Measurements from ENCODE around the gene MPST.

MPST gene

GRCh38 chr22:37012262-37012904 is 7.2 kb upstream of the MPST start:
- H3K4me3 ChIP-seq (ENCODE audit: low read depth, low read length): no peak overlapping the region
- no peak for TF ChIP-seq CTCF (IDR thresholded peaks at IDR 0.05; ENCODE audit: low read depth, low read length)
- no peak for TF ChIP-seq POLR2A (IDR thresholded peaks at IDR 0.05; ENCODE audit: extremely low read depth, insufficient read length)
- no peak for TF ChIP-seq MYC (IDR thresholded peaks at IDR 0.05; ENCODE audit: low read depth, low read length)
- TF ChIP-seq, protein P1, sequence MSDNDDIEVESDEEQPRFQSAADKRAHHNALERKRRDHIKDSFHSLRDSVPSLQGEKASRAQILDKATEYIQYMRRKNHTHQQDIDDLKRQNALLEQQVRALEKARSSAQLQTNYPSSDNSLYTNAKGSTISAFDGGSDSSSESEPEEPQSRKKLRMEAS (IDR thresholded peaks at IDR 0.05; ENCODE audit: low read depth, low read length): no peak
- no peak for DNase-seq (ENCODE audit: low read depth)

GRCh38 chr22:37012956-37013355 is 6.6 kb upstream of the MPST start:
- DNase-seq (ENCODE audit: low read depth): no peak
- H3K4me3 ChIP-seq (ENCODE audit: low read depth, low read length): no peak overlapping the region
- TF ChIP-seq CTCF (IDR thresholded peaks at IDR 0.05; ENCODE audit: low read depth, low read length): no peak
- TF ChIP-seq, protein P1 (IDR thresholded peaks at IDR 0.05; ENCODE audit: low read depth, low read length): no peak
- no peak for TF ChIP-seq MYC (IDR thresholded peaks at IDR 0.05; ENCODE audit: low read depth, low read length)
- TF ChIP-seq POLR2A (IDR thresholded peaks at IDR 0.05; ENCODE audit: extremely low read depth, insufficient read length): no peak

DNA sequence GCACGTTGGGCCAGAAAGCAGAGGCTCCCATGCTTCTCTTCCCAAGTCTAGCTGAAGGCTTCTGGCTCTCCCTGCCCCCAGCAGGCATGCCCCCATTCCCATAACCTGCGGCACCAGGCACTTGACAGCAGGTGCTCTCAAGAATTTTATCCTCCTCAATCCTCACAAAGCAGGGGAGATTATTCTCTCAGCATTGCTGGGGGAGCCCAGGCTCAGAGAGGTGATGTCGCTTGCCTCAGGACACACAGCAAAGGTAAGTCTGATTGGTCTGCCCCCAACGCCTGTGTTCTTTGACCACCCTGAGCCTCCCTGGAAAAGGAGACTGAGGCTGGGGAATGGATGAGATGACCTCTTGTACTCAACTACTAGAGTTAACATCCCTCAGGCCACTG is 5.1 kb upstream of the MPST start:
- H3K4me3 ChIP-seq (ENCODE audit: low read depth, low read length): no peak overlapping the region
- DNase-seq (ENCODE audit: low read depth): no peak
- TF ChIP-seq, protein P1 (IDR thresholded peaks at IDR 0.05; ENCODE audit: low read depth, low read length): no peak
- no peak for TF ChIP-seq CTCF (IDR thresholded peaks at IDR 0.05; ENCODE audit: low read depth, low read length)
- TF ChIP-seq POLR2A (IDR thresholded peaks at IDR 0.05; ENCODE audit: extremely low read depth, insufficient read length): no peak

- H3K4me3 ChIP-seq (ENCODE audit: low read depth, low read length): no peak overlapping the region
- no peak for TF ChIP-seq MYC (IDR thresholded peaks at IDR 0.05; ENCODE audit: low read depth, low read length)
- TF ChIP-seq POLR2A (IDR thresholded peaks at IDR 0.05; ENCODE audit: extremely low read depth, insufficient read length): no peak
- no peak for TF ChIP-seq CTCF (IDR thresholded peaks at IDR 0.05; ENCODE audit: low read depth, low read length)
- TF ChIP-seq, protein P1 (IDR thresholded peaks at IDR 0.05; ENCODE audit: low read depth, low read length): no peak
- no peak for DNase-seq (ENCODE audit: low read depth)
Measured at GRCh38 chr22:37014835-37015586, 4.5 kb upstream of the MPST start.

GRCh38 chr22:37015587-37015878 is 4.0 kb upstream of the MPST start:
- DNase-seq (ENCODE audit: low read depth): no peak
- no peak overlapping the region for H3K4me3 ChIP-seq (ENCODE audit: low read depth, low read length)
- TF ChIP-seq POLR2A (IDR thresholded peaks at IDR 0.05; ENCODE audit: extremely low read depth, insufficient read length) (no peak), MYC (IDR thresholded peaks at IDR 0.05; ENCODE audit: low read depth, low read length) (no peak), CTCF (IDR thresholded peaks at IDR 0.05; ENCODE audit: low read depth, low read length) (no peak)
- TF ChIP-seq, protein P1 (IDR thresholded peaks at IDR 0.05; ENCODE audit: low read depth, low read length): no peak

Data from NB4 (cell line).